Prostate gland (tissue), 2 donors: ENCODE data around the gene ADAMTS19. TPM values are rescaled to one million over a fixed set of nuclear protein-coding genes. Genes with fewer than 3 reads are reported as not detected.

Experiments
- DNase-seq: peaks from one replicate; pipeline ENCODE4 v3.0.0-alpha.2; 2019; ENCODE audit warnings: low spot score
- H3K27ac ChIP-seq, 2 donors: fragments of 200-600 bp; sonication (generic); 2 replicates each; pipeline ENCODE4 v1.5.1; 2017 to 2019
- H3K27me3 ChIP-seq: fragments of 200-600 bp; sonication (generic); replicated peaks from 2 replicates; pipeline ENCODE4 v1.5.1; 2019; ENCODE audit not compliant: insufficient read depth
- H3K36me3 ChIP-seq, 2 donors: fragments of 200-600 bp; sonication (generic); 1 replicate in 1 of 2; 2 replicates in 1 of 2; pipeline versions ENCODE4 v1.5.1 to v1.8.1; 2017 to 2019
- H3K4me1 ChIP-seq: fragments of 200-600 bp; sonication (generic); replicated peaks from 2 replicates; pipeline ENCODE4 v1.5.1; 2019
- H3K4me3 ChIP-seq, 2 donors: fragments of 200-600 bp; sonication (generic); 2 replicates each; pipeline ENCODE4 v1.5.1; 2017 to 2019
- H3K9me3 ChIP-seq: fragments of 200-600 bp; sonication (generic); 2 replicates; pipeline ENCODE4 v1.5.1; 2017
- CTCF ChIP-seq, 4 experiments: fragments of 200-600 bp in 2 of 4; fragments of 450-650 bp in 2 of 4; sonication (generic) in 2 of 4; IDR thresholded peaks; 1 replicate in 3 of 4; 2 replicates in 1 of 4; pipeline ENCODE4 v1.5.1; 2016 to 2019; ENCODE audit warnings: antibody characterized with exemption in 4 of 4, mild to moderate bottlenecking in 2 of 4, moderate library complexity in 2 of 4
- POLR2A ChIP-seq: fragments of 450-650 bp; IDR thresholded peaks from one replicate; pipeline ENCODE4 v1.6.1; 2016; ENCODE audit warnings: antibody characterized with exemption, mild to moderate bottlenecking
- POLR2AphosphoS5 ChIP-seq: sonication (generic); formaldehyde crosslinking; IDR thresholded peaks from one replicate; pipeline ENCODE4 v1.6.1; 2017; ENCODE audit warnings: antibody characterized with exemption
- WGBS: methylation state at CpG from one replicate; pipeline ENCODE4 v1.1.5; 2018; 5-methylcytosine and 5-hydroxymethylcytosine counted together
- intact Hi-C: fragments of 100-400 bp; cut with DNase I; formaldehyde crosslinking; loops from one replicate; pipeline ENCODE4 v1.14.2; 2022
- total RNA-seq, 2 donors: library from RNA; depleted of rRNA; stranded (reverse); fragments of >200 nt; gene quantifications; one replicate each; pipeline ENCODE4 v1.1.0, GENCODE V29; 2016

The ADAMTS19 gene
- 1 to 10 TPM; 1.3 to 3.0 TPM for total RNA-seq

GRCh38 chr5:129459777-129460671 is at the start of gene ADAMTS19:
Gene ADAMTS19, plus strand, starts transcription at chr5:129460298. Its CDS starts 94 bp downstream, at chr5:129460392.
- no peak for DNase-seq
- Histone ChIP-seq H3K9me3 (no peaks in the 10 kb centered on the region), H3K27me3 (no peaks in the 10 kb centered on the region), H3K27ac (no peak within 1 kb of the TSS), H3K36me3 (no peaks in the 10 kb centered on the region), H3K4me1 (no peaks in the 10 kb centered on the region), H3K4me3 (peak within 1 kb of the TSS; percentile 23 to 38)
- TF ChIP-seq POLR2A (no peak), POLR2AphosphoS5 (no peak), CTCF (IDR thresholded peaks at IDR 0.05) (no peak)
- 2% methylated on average over 63 of the region's 75 CpGs for WGBS
- intact Hi-C loops = no loop called here

GRCh38 chr5:129410488-129410887 is 49.6 kb upstream of the ADAMTS19 start:
- Histone ChIP-seq H3K4me3 (no peak overlapping the region), H3K27ac (no peak overlapping the region), H3K36me3 (no peaks in the 10 kb centered on the region), H3K9me3 (no peaks in the 10 kb centered on the region), H3K27me3 (no peaks in the 10 kb centered on the region), H3K4me1 (no peaks in the 10 kb centered on the region)
- TF ChIP-seq CTCF (IDR thresholded peaks at IDR 0.05) = no peak
- no peak for DNase-seq
- 43% methylated on average over 5 of the region's 5 CpGs for WGBS
- intact Hi-C loops = no loop called here

GRCh38 chr5:129412721-129413120 is 47.4 kb upstream of the ADAMTS19 start:
- WGBS = 28% methylated on average over 2 of the region's 2 CpGs
- DNase-seq = no peak
- H3K4me1 ChIP-seq = no peaks in the 10 kb centered on the region
- no peak for TF ChIP-seq POLR2A
- no peak for TF ChIP-seq POLR2AphosphoS5
- no peak for TF ChIP-seq CTCF (IDR thresholded peaks at IDR 0.05)
- H3K27me3 ChIP-seq = no peaks in the 10 kb centered on the region
- no peaks in the 10 kb centered on the region for H3K36me3 ChIP-seq
- no peak overlapping the region for H3K27ac ChIP-seq
- intact Hi-C loops = no loop called here
- H3K9me3 ChIP-seq = peaks cover 3% of the 10 kb centered on the region
- no peak overlapping the region for H3K4me3 ChIP-seq

GRCh38 chr5:129413570-129413969 is 46.5 kb upstream of the ADAMTS19 start:
- peaks cover 3% of the 10 kb centered on the region for H3K9me3 ChIP-seq
- H3K4me3 ChIP-seq = no peak overlapping the region
- WGBS = 96% methylated on average over 2 of the region's 2 CpGs
- DNase-seq = no peak
- no peaks in the 10 kb centered on the region for H3K36me3 ChIP-seq
- intact Hi-C loops = no loop called here
- no peaks in the 10 kb centered on the region for H3K27me3 ChIP-seq
- H3K4me1 ChIP-seq = no peaks in the 10 kb centered on the region
- H3K27ac ChIP-seq = no peak overlapping the region
- TF ChIP-seq POLR2AphosphoS5 (no peak), CTCF (IDR thresholded peaks at IDR 0.05) (no peak), POLR2A (no peak)

- Histone ChIP-seq H3K27ac (no peak overlapping the region), H3K9me3 (peaks cover 3% of the 10 kb centered on the region), H3K4me1 (no peaks in the 10 kb centered on the region), H3K4me3 (no peak overlapping the region), H3K27me3 (no peaks in the 10 kb centered on the region), H3K36me3 (no peaks in the 10 kb centered on the region)
- TF ChIP-seq POLR2AphosphoS5 (no peak), CTCF (IDR thresholded peaks at IDR 0.05) (no peak), POLR2A (no peak)
- DNase-seq = no peak
- intact Hi-C loops = no loop called here
- WGBS = 64% methylated on average over 3 of the region's 3 CpGs
These were observed 40.8 kb upstream of the ADAMTS19 start for GRCh38 chr5:129419292-129419691.
